ENCODE data around the gene UBE2E2. TPM values are rescaled to one million over a fixed set of nuclear protein-coding genes. Genes with fewer than 3 reads are reported as not detected.

Gene UBE2E2
- total RNA-seq, 1 donor, result 2.2 TPM

GRCh38 chr3:23567917-23568316, 364.8 kb downstream of the UBE2E2 start:
- peak in 2 of 3 donors; percentile 1 to 37 for DNase-seq (ENCODE audit: low read depth in 2 of 3, low spot score in 2 of 3)

DNA sequence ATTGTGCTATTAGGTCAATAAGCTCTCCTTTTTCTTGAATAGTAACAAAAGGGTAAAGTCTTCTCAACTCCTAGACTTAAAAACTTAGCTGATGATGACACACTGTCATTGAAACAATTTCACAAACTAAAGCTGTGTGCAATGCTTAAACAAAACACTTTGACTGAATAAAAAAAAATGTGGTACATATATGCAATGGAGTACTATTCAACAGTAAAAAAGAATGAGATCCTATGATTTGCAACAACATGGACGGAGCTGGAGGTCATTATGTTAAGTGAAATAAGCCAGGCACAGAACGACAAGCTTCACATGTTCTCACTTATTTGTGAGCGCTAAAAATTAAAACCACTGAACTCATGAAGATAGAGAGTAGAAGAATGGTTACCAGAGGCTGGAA, 370.7 kb downstream of the UBE2E2 start:
- DNase-seq (ENCODE audit: low read depth in 2 of 3, low spot score in 2 of 3), result no peak

DNA sequence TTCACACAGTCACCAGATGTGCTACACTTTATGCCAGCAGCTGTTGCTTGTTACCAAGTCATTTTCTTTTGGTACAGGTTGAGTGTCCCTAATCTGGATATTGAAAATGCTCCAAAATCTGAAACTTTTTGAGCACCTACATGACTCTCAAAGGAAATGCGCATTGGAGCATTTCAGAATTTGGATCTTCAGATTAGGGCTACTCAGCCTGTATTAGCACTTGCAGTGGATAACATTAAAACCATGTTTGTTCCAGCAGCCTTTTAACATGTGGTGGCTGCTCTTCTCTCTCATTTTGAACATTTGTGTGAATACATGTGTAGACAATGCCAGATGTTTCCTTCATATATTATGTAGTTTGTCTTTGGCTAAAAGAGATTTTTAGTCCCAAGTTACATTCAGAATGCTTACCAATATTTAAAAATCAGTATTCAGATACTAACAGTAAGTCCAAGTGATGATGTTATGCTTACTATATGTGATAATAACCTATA, 371.7 kb downstream of the UBE2E2 start:
- DNase-seq (ENCODE audit: low read depth in 2 of 3, low spot score in 2 of 3), result no peak

DNA sequence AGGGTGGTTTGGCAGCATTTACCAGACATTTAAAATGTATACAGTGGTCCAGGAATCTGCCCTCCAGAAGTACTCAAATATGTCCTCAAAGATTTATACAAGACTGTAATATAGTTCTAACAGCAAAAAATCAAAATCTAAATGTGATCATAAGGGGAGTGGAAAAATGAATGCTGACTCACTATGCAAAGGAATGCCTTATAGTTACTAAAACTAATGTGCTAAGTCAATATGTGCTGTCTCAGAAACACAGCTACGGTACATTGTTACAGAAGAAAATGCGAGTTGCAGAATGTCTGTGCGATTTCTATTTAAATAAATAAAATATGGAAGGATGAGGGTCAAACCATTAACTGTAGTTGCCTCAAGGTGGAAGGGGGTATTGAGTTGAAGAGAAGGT, 372.6 kb downstream of the UBE2E2 start:
- DNase-seq (ENCODE audit: low read depth in 2 of 3, low spot score in 2 of 3), result no peak

- DNase-seq (ENCODE audit: low read depth in 2 of 3, low spot score in 2 of 3), result no peak
Observed at GRCh38 chr3:23576379-23576959, 373.3 kb downstream of the UBE2E2 start.

DNA sequence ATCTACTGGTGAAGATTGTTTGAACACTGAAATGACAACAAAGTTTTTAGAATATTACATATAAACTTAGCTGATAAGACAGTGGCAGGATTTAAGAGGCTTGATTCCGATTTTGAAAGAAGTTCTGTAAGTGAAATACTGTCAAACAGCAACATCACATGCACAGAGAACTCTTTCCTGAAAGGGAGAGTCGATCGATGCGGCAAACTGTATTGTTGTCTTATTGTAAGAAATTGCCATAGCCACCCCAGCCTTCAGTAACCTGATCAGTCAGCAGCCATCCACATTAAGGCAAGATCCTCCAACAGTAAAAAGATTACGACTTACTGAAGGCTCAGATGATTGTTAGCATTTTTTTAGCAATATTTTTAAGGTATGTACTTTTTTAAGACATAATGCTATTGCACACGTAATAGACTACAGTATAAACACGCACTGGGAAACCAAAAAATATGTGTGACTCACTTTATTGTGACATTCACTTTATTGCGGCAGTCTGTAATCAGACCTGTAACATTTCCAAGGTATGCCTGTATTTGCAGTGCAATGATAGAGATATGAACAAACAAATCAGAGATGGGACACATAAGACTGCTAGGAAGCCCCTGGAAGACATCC, 377.1 kb downstream of the UBE2E2 start:
- no peak for DNase-seq (ENCODE audit: low read depth in 2 of 3, low spot score in 2 of 3)

- no peak for DNase-seq (ENCODE audit: low read depth in 2 of 3, low spot score in 2 of 3)
Observed at GRCh38 chr3:23583980-23584740, 381.0 kb downstream of the UBE2E2 start.

DNA sequence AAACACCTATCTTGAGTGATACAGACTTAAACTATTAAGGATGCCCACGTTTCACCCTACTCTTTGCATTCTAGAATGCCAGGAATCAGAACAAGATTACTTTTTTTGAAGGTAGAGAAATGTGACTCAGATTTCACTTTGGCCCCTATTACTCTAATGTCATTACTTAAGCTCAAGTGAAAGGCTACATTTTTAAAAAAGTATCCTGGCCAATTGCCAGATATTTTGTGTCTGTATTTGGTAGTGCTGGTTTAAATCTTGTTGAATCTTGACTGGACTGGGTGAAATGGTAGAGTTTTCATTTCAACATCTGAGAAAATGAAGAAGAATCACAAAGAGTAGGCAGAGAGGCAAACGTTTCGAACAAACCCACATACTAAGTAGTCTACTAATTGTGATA, 384.4 kb downstream of the UBE2E2 start:
- DNase-seq (ENCODE audit: low read depth in 2 of 3, low spot score in 2 of 3), result no peak

DNA sequence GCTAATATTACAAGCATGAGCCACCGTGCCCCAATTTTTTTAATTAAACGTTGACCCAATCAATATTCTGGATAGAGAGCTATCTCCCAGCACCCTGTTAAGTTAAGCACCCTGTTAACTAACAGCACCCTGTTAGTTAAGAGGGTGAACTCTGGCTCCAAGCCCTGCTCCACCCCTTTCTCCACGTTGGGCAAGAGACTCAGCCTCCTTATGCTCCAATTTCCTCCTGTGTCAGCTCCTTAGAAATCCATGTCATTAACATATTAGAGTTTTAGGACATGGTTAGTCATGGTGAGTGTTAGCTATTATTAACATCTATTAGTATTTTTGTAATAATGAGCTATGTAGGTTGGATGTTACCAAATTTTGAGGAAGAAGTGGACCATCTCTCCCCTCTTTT, 385.4 kb downstream of the UBE2E2 start:
- no peak for DNase-seq (ENCODE audit: low read depth in 2 of 3, low spot score in 2 of 3)

DNA sequence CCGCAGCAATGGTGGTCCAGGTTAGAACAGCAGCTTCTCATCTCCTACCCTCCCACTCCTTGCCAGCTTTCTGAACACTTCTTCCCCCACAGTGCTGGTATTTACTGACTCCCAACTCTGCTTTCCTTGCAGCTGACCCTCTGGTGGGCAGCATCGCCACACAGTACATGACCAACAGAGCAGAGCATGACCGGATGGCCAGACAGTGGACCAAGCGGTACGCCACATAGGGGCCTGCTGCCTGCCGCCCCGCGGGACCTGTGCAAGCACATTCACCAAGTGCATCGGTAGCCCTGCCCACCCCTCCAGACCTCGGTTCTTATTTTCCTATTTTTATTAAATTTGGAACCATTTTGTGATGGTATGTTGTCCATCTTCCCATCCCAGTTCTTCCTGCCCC, 386.5 kb downstream of the UBE2E2 start:
- no peak for DNase-seq (ENCODE audit: low read depth in 2 of 3, low spot score in 2 of 3)

DNA sequence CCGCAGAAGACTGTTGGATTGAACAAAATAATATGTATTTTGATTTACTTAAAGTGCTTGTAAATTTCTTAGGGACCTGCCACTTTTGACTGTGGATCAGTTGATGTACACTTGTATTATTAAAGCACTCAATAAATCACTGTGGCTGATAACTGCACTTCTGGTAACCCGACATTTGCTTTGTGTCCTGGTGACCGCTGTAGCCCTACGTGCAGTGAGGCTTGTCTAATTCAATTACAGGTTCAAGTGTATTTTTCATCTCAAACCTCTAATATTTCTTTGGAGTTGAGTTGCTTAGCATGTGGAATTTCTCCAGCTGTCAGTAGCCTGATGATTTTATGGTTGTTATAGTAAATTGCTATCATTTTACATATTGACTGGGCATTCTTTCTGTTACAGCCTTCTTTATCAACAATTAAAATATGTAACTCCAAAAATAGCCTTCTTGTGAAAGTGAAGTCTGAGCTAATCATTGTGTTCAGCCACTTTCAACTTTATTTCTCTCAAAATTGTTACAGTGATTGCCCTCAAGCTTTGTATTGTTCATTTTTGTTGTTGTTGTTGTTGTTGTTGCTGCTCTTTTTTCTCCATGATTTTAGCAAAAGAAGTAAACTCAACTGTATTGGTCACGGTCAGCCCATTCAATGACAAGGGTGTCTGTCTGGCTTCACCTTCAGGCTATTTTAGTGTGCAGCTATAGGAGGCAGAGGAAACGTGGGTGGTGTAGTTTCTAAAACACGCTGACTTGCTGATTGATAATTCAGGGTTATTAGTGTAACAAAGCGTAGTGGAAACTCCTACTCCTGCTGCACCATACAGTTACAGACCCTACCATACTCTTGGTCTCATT, 387.5 kb downstream of the UBE2E2 start:
- DNase-seq (ENCODE audit: low read depth in 2 of 3, low spot score in 2 of 3), result no peak

- no peak for DNase-seq (ENCODE audit: low read depth in 2 of 3, low spot score in 2 of 3)
Observed at GRCh38 chr3:23591374-23591773, 388.2 kb downstream of the UBE2E2 start.

DNA sequence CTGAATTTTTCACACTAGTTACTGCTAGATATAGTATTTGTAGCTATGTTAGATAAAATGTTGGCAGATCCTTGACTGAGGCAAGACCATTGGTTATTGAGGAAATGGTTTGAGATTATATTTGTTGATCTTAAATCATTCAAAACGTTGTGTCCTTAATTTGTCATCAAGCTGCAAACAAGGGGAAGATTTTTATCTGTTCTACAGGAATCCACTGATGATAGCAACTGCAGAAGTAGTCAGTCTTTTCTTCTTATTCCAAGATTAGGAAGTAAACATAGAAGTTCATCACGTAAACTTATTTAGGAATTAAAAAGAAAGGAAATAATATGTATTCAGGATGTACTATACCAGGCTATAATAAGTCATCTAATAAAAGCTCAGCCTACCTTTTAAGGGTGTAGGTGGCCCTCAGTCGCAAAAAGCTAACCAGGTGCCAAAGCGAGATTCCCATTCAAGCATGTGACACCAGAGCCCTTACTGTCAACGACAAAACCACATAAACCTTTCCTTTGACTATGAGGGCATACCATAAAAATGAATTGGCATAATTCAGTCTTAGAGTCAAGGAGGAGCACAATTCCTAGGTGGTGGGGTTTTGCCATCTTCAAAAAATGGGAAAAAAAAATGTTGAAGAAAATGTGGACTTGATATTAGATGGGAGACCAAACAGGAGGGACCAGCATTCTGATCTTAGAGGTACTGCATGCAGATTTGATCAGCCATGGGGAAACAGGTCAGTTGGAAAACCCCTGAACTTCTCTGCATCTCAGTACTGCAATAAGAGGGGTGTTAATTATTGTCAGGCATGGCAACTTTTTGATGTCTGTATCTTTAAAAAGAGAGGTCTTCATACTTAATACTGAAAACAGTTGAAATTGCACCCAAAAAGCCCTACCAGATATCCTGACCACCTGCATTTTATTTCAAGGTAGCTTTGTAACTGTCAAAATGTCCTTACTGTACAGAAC, 390.1 kb downstream of the UBE2E2 start:
- no peak for DNase-seq (ENCODE audit: low read depth in 2 of 3, low spot score in 2 of 3)

DNA sequence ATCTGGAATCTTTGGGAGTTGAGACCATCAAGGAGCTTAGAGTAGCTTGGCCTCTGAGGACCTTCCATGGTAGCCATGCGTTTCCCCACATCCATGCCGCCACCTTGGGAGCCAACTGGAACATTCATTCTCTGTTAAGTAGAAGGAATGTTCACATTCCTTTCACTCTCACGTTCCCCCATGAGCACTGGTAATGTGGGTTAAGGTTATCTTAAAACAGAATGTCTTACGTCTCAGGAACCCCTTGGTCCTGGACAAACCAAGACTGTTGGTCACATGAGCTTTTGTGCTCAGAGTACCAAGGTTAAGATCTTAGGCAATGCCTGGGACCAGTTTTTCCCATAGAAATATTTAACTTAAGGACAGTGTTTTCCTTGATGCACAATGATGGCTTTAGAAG, 390.9 kb downstream of the UBE2E2 start:
- no peak for DNase-seq (ENCODE audit: low read depth in 2 of 3, low spot score in 2 of 3)

DNA sequence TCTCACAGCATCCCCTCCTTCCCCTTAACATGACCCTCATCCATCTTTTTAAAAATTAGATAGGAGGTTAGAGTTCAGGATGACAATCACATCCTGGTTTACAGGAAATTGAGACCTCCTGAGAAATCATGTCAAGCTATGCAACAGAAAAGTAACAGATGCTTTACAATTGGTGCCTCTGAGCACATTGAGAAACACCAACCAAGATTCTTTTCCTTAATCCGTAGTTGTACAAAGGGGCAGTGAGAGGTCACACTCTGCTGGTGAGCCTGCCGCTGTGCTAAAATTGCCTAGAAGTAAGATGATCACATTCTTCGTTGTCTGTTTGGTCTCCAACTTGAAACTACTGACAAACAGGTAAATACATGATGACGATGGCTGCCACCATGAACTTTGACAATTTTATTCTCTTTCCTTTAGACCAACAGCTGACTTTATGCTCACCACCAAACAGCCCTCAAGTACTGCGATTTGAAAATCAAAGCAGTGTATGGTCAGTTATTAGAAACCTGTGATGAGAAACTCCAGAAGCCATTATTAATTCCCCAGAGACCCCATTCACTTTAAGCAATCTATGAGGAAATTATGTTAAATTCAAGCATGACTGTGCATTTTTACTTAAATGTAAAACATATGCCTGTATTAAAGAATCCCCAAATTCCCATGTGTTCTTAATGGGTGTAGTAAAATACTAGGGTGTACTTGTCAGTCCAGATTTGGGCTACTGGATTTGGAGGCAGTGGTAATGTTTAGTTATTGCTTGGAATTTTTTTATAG, 392.0 kb downstream of the UBE2E2 start:
- DNase-seq (ENCODE audit: low read depth in 2 of 3, low spot score in 2 of 3), result no peak

GRCh38 chr3:23595851-23596250, 392.7 kb downstream of the UBE2E2 start:
- DNase-seq (ENCODE audit: low read depth in 2 of 3, low spot score in 2 of 3), result no peak

DNA sequence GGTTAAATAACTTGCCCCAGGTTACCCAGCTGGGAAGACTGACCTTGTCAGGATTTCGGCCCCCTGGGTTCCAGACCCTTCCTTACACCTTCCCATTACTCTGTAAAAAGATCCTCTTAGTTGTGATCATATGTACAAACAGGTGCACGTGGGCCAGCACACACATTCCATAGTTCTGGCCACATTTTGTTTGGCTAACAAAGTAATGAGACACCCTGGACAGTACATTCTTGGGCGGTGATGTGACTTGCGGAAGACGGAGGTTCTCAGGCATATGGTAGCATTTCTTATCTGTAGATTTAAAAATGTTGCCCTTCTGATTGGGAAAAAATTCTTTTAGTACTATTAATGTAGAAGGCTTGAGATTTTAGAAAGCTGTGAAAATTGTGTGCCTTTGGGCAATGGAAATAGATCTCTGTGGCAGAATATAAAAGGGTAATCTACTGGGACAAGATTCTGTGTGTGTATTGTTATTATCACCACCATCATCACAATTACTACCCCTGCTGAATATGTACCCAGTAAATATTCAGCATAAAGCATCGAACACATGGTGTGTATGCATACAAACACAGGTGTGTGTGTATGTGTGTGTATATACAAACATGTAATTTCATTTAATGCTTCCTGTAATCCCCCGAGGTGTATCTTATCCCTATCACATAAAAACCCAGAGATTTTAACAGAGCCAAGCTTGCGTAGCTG, 397.2 kb downstream of the UBE2E2 start:
- DNase-seq (ENCODE audit: low read depth in 2 of 3, low spot score in 2 of 3), result no peak

DNA sequence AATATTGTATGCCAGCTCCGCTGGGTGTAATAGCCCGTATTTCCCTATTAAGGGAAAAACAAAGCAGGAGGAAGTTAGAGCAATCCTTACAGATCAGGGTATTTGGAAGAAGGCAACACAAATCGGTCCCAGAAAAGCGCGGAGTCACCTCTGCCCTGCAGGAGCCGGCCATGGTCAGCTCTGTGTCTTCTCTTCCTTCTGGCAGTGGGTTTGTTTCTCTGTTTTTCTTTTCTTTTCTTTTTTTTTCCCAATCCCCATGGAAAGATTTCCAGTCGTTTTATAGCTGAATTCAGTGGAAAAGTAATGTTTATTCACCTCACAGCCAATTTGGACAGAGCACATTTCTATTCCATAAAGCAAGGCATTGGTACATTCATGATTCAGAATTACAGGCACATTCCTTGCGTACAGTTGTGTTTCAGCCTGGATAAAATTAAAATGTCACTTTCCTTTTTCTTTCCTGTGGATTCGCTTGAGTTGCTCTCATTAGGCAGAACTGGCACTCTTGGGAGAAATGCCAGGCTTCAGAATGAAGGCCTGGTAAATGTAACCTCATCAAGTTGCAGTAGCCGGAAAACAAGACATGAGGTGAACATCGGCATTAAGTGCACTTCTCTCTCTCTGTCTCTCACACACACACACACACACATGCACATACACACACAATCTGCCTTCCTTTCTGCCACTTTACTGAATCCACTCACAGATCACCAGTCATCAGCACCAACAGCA, 398.1 kb downstream of the UBE2E2 start:
- no peak for DNase-seq (ENCODE audit: low read depth in 2 of 3, low spot score in 2 of 3)
